Neural cell (in vitro differentiated cells): ENCODE data around the gene LACRT. TPM values are rescaled to one million over a fixed set of nuclear protein-coding genes. Genes with fewer than 3 reads are reported as not detected.

Experiments
- H2AFZ ChIP-seq: fragments of 200-600, 300-800 bp; sonication (generic), shearing (Covaris generic); 2 replicates; pipeline ENCODE4 v1.6.0; 2014; ENCODE audit warnings: low read depth, mild to moderate bottlenecking, antibody characterized with exemption, low read length, moderate library complexity
- H3F3A ChIP-seq: fragments of 200-600 bp; shearing (Covaris generic); 2 replicates; pipeline ENCODE4 v1.6.1; 2016; ENCODE audit warnings: mild to moderate bottlenecking, moderate library complexity, mixed read lengths, antibody characterized with exemption, low read length; ENCODE audit not compliant: insufficient read depth, poor library complexity, severe bottlenecking
- H3K27ac ChIP-seq: fragments of 200-600, 300-800 bp; sonication (generic), shearing (Covaris generic); 2 replicates; pipeline ENCODE4 v1.5.1; 2014; ENCODE audit warnings: mild to moderate bottlenecking, low read length, moderate library complexity
- H3K27me3 ChIP-seq: fragments of 300-800, 200-600 bp; sonication (generic), shearing (Covaris generic); 2 replicates; pipeline ENCODE4 v1.6.0; 2014; ENCODE audit warnings: mild to moderate bottlenecking, low read depth, low read length, moderate library complexity; ENCODE audit not compliant: insufficient read depth
- H3K36me3 ChIP-seq: fragments of 300-800, 200-600 bp; sonication (generic), shearing (Covaris generic); 2 replicates; pipeline ENCODE4 v1.5.1; 2014; ENCODE audit warnings: mild to moderate bottlenecking, antibody characterized with exemption, low read length, moderate library complexity; ENCODE audit not compliant: insufficient read depth
- H3K4me2 ChIP-seq: fragments of 300-800, 200-600 bp; sonication (generic), shearing (Covaris generic); 2 replicates; pipeline ENCODE4 v1.6.0; 2014; ENCODE audit warnings: mild to moderate bottlenecking, low read length
- H3K4me3 ChIP-seq: fragments of 300-800, 200-600 bp; sonication (generic), shearing (Covaris generic); 2 replicates; pipeline ENCODE4 v1.5.1; 2014; ENCODE audit warnings: mild to moderate bottlenecking, low read length, moderate library complexity
- H3K79me2 ChIP-seq: fragments of 200-600 bp; shearing (Covaris generic); replicated peaks from 2 replicates; pipeline ENCODE4 v1.6.0; 2014; ENCODE audit warnings: mild to moderate bottlenecking, low read length, moderate library complexity; ENCODE audit not compliant: insufficient read depth
- H3K9ac ChIP-seq: fragments of 300-800, 200-600 bp; sonication (generic), shearing (Covaris generic); 2 replicates; pipeline ENCODE4 v1.6.1; 2016; ENCODE audit warnings: mild to moderate bottlenecking, low read length, mixed read lengths
- H3K9me2 ChIP-seq: fragments of 200-600 bp; shearing (Covaris generic); 2 replicates; pipeline ENCODE4 v1.6.1; 2016; ENCODE audit warnings: mild to moderate bottlenecking, low read length, mixed read lengths; ENCODE audit not compliant: insufficient read depth
- H3K9me3 ChIP-seq: fragments of 200-600, 300-800 bp; sonication (generic), shearing (Covaris generic); 2 replicates; pipeline ENCODE4 v1.6.1; 2016; ENCODE audit warnings: mild to moderate bottlenecking, mixed run types, low read length, moderate library complexity, mixed read lengths
- H4K20me1 ChIP-seq: fragments of 200-600 bp; shearing (Covaris generic); 2 replicates; pipeline ENCODE4 v1.6.1; 2016; ENCODE audit warnings: mild to moderate bottlenecking, mixed run types; ENCODE audit not compliant: insufficient read depth
- CTCF ChIP-seq: fragments of 450-650 bp; IDR thresholded peaks from 2 replicates; pipeline ENCODE4 v1.5.1; 2014; ENCODE audit warnings: antibody characterized with exemption, mild to moderate bottlenecking, moderate library complexity; ENCODE audit not compliant: poor library complexity, severe bottlenecking
- EP300 ChIP-seq: fragments of 450-650 bp; conservative IDR thresholded peaks from 2 replicates; pipeline ENCODE4 v1.6.1; 2014; ENCODE audit warnings: antibody characterized with exemption, mild to moderate bottlenecking, moderate library complexity; ENCODE audit not compliant: poor library complexity, severe bottlenecking
- EZH2 ChIP-seq: fragments of 200-600, 300-800 bp; shearing (Covaris generic), sonication (generic); IDR thresholded peaks from 2 replicates; pipeline ENCODE4 v1.6.1; 2014; ENCODE audit warnings: antibody characterized with exemption, low read length, borderline replicate concordance, mild to moderate bottlenecking; ENCODE audit not compliant: insufficient read depth, poor library complexity, severe bottlenecking
- MXI1 ChIP-seq: fragments of 450-650 bp; conservative IDR thresholded peaks from 2 replicates; pipeline ENCODE4 v1.6.1; 2014; ENCODE audit warnings: antibody characterized with exemption, mild to moderate bottlenecking; ENCODE audit not compliant: poor library complexity, severe bottlenecking
- POLR2AphosphoS5 ChIP-seq: IDR thresholded peaks from 2 replicates; pipeline ENCODE4 v1.6.1; 2012
- RAD21 ChIP-seq: fragments of 450-650 bp; conservative IDR thresholded peaks from 2 replicates; pipeline ENCODE4 v1.6.1; 2014; ENCODE audit warnings: antibody characterized with exemption, mild to moderate bottlenecking, moderate library complexity
- REST ChIP-seq: IDR thresholded peaks from 2 replicates; pipeline ENCODE4 v1.6.1; 2012; ENCODE audit warnings: borderline replicate concordance
- SMC3 ChIP-seq: fragments of 450-650 bp; conservative IDR thresholded peaks from 2 replicates; pipeline ENCODE4 v1.6.1; 2014; ENCODE audit warnings: antibody characterized with exemption, mild to moderate bottlenecking, moderate library complexity; ENCODE audit not compliant: poor library complexity
- TAF1 ChIP-seq: IDR thresholded peaks from 2 replicates; pipeline ENCODE4 v1.6.1; 2012; ENCODE audit warnings: low read depth
- polyA minus RNA-seq: library from RNA; depleted of rRNA, polyadenylated mRNA; stranded (reverse); fragments of >200 nt; gene quantifications from 2 replicates; pipeline ENCODE4 v1.2.3, GENCODE V29; 2014
- polyA plus RNA-seq: library from polyadenylated mRNA; depleted of rRNA; stranded (reverse); fragments of >200 nt; gene quantifications from 2 replicates; pipeline ENCODE4 v1.2.3, GENCODE V29; 2014

The LACRT gene
- polyA plus RNA-seq, result not detected in 2 replicates
- polyA minus RNA-seq, result not detected in 2 replicates

- Histone ChIP-seq H3K4me2 (no peak within 1 kb of the TSS), H3F3A (no peaks in the 10 kb centered on the region), H3K9ac (no peak within 1 kb of the TSS), H3K27me3 (no peaks in the 10 kb centered on the region), H4K20me1 (no peaks in the 10 kb centered on the region), H3K27ac (no peak within 1 kb of the TSS), H3K79me2 (no peaks in the 10 kb centered on the region), H3K4me3 (no peak within 1 kb of the TSS), H2AFZ (no peak within 1 kb of the TSS), H3K9me3 (no peaks in the 10 kb centered on the region), H3K36me3 (no peaks in the 10 kb centered on the region), H3K9me2 (no peaks in the 10 kb centered on the region)
- TF ChIP-seq RAD21, result no peak
- TF ChIP-seq REST, result no peak
- no peak for TF ChIP-seq MXI1
- TF ChIP-seq EZH2, result no peak
- TF ChIP-seq SMC3, result no peak
- no peak for TF ChIP-seq CTCF
- TF ChIP-seq POLR2AphosphoS5, result no peak
- no peak for TF ChIP-seq TAF1
- no peak for TF ChIP-seq EP300
Observed at GRCh38 chr12:54634795-54635194, at the start of gene LACRT. Gene LACRT, minus strand, starts transcription at chr12:54634895. Its CDS starts 54 bp downstream, at chr12:54634841.

- no peaks in the 10 kb centered on the region for H4K20me1 ChIP-seq
- H3K27ac ChIP-seq, result no peak overlapping the region
- no peaks in the 10 kb centered on the region for H3F3A ChIP-seq
- no peak for TF ChIP-seq EP300
- TF ChIP-seq POLR2AphosphoS5, result no peak
- no peak for TF ChIP-seq SMC3
- TF ChIP-seq CTCF, result no peak
- no peak for TF ChIP-seq TAF1
- no peak for TF ChIP-seq REST
- TF ChIP-seq EZH2, result no peak
- TF ChIP-seq RAD21, result no peak
- TF ChIP-seq MXI1, result no peak
- H3K9me3 ChIP-seq, result no peaks in the 10 kb centered on the region
- no peaks in the 10 kb centered on the region for H3K9me2 ChIP-seq
- no peaks in the 10 kb centered on the region for H3K36me3 ChIP-seq
- H3K79me2 ChIP-seq, result no peaks in the 10 kb centered on the region
- no peak overlapping the region for H2AFZ ChIP-seq
- H3K9ac ChIP-seq, result no peak overlapping the region
- no peak overlapping the region for H3K4me2 ChIP-seq
- no peaks in the 10 kb centered on the region for H3K27me3 ChIP-seq
- no peak overlapping the region for H3K4me3 ChIP-seq
Observed at GRCh38 chr12:54683398-54683797, 48.7 kb upstream of the LACRT start.
